ENCODE measurements around the gene SLC36A2.
"Not testable (repeated sequence)": the region's sequence is repeated elsewhere in the genome, so short reads cannot be mapped to it uniquely, and the experiment has no call there.

Gene SLC36A2

GRCh38 chr5:151378616-151379015 lies 31.3 kb upstream of the SLC36A2 start:
- Mint-ChIP-seq H3K9me3 (peaks cover 26% of the 10 kb centered on the region), H3K27me3 (ENCODE audit: low read depth, poor library complexity) (peaks cover 6% of the 10 kb centered on the region), H3K36me3 (ENCODE audit: low read depth) (no peaks in the 10 kb centered on the region), H3K4me3 (no peak overlapping the region), H3K4me1 (peaks cover 4% of the 10 kb centered on the region), H3K27ac (no peak overlapping the region)
- TF ChIP-seq, protein P1, sequence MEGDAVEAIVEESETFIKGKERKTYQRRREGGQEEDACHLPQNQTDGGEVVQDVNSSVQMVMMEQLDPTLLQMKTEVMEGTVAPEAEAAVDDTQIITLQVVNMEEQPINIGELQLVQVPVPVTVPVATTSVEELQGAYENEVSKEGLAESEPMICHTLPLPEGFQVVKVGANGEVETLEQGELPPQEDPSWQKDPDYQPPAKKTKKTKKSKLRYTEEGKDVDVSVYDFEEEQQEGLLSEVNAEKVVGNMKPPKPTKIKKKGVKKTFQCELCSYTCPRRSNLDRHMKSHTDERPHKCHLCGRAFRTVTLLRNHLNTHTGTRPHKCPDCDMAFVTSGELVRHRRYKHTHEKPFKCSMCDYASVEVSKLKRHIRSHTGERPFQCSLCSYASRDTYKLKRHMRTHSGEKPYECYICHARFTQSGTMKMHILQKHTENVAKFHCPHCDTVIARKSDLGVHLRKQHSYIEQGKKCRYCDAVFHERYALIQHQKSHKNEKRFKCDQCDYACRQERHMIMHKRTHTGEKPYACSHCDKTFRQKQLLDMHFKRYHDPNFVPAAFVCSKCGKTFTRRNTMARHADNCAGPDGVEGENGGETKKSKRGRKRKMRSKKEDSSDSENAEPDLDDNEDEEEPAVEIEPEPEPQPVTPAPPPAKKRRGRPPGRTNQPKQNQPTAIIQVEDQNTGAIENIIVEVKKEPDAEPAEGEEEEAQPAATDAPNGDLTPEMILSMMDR (IDR thresholded peaks at IDR 0.05): no peak
- no peak for DNase-seq

DNA sequence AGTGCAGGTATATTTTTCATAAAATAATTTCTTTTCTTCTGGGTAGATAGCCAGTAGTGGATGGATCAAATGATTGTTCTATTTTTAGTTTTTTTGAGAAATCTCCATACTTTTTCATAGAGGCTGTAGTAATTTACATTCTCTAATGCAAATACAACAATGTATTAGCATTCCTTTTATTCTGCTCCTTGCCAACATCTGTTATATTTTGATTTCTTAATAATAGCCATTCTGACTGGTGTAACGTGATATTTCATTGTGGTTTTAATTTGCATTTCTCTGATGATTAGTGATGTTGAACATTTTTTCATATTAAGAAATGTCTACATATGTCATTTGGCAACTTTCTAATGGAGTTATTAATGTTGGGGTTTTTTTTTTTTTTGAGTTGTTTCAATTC lies 27.2 kb upstream of the SLC36A2 start:
- no peak overlapping the region for H3K4me3 Mint-ChIP-seq
- no peaks in the 10 kb centered on the region for H3K27me3 Mint-ChIP-seq (ENCODE audit: low read depth, poor library complexity)
- H3K4me1 Mint-ChIP-seq: no peaks in the 10 kb centered on the region
- no peaks in the 10 kb centered on the region for H3K36me3 Mint-ChIP-seq (ENCODE audit: low read depth)
- TF ChIP-seq, protein P1 (IDR thresholded peaks at IDR 0.05): no peak
- H3K9me3 Mint-ChIP-seq: peaks cover 26% of the 10 kb centered on the region
- no peak overlapping the region for H3K27ac Mint-ChIP-seq
- DNase-seq: no peak

- H3K27ac Mint-ChIP-seq; H3K4me3 Mint-ChIP-seq; H3K36me3 Mint-ChIP-seq (ENCODE audit: low read depth); H3K27me3 Mint-ChIP-seq (ENCODE audit: low read depth, poor library complexity); H3K4me1 Mint-ChIP-seq; DNase-seq: not testable (repeated sequence)
- H3K9me3 Mint-ChIP-seq: peaks cover 62% of the 10 kb centered on the region
Observed at GRCh38 chr5:151367038-151367437, 19.7 kb upstream of the SLC36A2 start.

- TF ChIP-seq, protein P1 (IDR thresholded peaks at IDR 0.05): no peak
- Mint-ChIP-seq H3K9me3 (peaks cover 64% of the 10 kb centered on the region), H3K36me3 (ENCODE audit: low read depth) (peaks cover 6% of the 10 kb centered on the region), H3K4me1 (no peaks in the 10 kb centered on the region), H3K4me3 (no peak overlapping the region), H3K27ac (no peak overlapping the region), H3K27me3 (ENCODE audit: low read depth, poor library complexity) (peaks cover 3% of the 10 kb centered on the region)
- DNase-seq: no peak
Observed at GRCh38 chr5:151363673-151364072, 16.3 kb upstream of the SLC36A2 start.

- peaks cover 57% of the 10 kb centered on the region for H3K9me3 Mint-ChIP-seq
- H3K27ac Mint-ChIP-seq: no peak overlapping the region
- peaks cover 3% of the 10 kb centered on the region for H3K27me3 Mint-ChIP-seq (ENCODE audit: low read depth, poor library complexity)
- no peak overlapping the region for H3K4me3 Mint-ChIP-seq
- DNase-seq: no peak
- peaks cover 6% of the 10 kb centered on the region for H3K36me3 Mint-ChIP-seq (ENCODE audit: low read depth)
- H3K4me1 Mint-ChIP-seq: no peaks in the 10 kb centered on the region
- TF ChIP-seq, protein P1 (IDR thresholded peaks at IDR 0.05): no peak
Observed at GRCh38 chr5:151362970-151363369, 15.6 kb upstream of the SLC36A2 start.

DNA sequence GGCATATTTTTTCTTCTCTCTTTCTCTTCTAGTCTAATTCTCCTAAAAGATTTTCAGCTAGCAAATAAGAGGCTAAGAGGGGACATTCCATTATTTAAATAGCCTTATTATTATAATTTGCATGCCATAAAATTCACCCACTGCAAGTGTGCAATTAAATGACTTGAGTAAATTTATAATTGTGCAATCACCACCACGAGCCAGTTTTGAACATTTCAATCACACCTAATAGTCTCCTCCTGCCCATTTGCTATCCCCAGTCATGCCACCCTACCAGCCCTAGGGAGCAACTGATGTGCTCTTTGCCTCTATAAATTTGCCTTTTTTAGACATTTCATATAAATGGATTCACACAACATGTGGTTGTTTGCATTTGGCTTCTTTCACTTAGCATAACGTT lies 12.0 kb upstream of the SLC36A2 start:
- H3K9me3 Mint-ChIP-seq: peaks cover 33% of the 10 kb centered on the region
- H3K27ac Mint-ChIP-seq: no peak overlapping the region
- no peaks in the 10 kb centered on the region for H3K27me3 Mint-ChIP-seq (ENCODE audit: low read depth, poor library complexity)
- TF ChIP-seq, protein P1 (IDR thresholded peaks at IDR 0.05): no peak
- no peaks in the 10 kb centered on the region for H3K36me3 Mint-ChIP-seq (ENCODE audit: low read depth)
- peaks cover 7% of the 10 kb centered on the region for H3K4me1 Mint-ChIP-seq
- H3K4me3 Mint-ChIP-seq: no peak overlapping the region
- no peak for DNase-seq

All from nephron progenitor cell (in vitro differentiated cells).